Measurements from ENCODE around the gene TOMM20.

TOMM20 gene

GRCh38 chr1:235078480-235079381 lies 49.9 kb downstream of the TOMM20 start:
- Histone ChIP-seq H3K4me1 (ENCODE audit: control insufficient read depth in 1 of 2, insufficient read depth in 1 of 2, low read depth in 1 of 2, low read length in 1 of 2) (peaks cover 83 to 93% of the 10 kb centered on the region in 2 experiments), H3K9me3 (no peaks in the 10 kb centered on the region), H3K36me3 (no peaks in the 10 kb centered on the region), H3K27me3 (no peaks in the 10 kb centered on the region), H3K27ac (peak overlapping the region; percentile 69), H3K4me3 (ENCODE audit: low read depth in 1 of 2, low read length in 1 of 2) (no peak overlapping the region)
- no peak for TF ChIP-seq CTCF (IDR thresholded peaks at IDR 0.05)

- H3K4me3 ChIP-seq (ENCODE audit: low read depth in 1 of 2, low read length in 1 of 2), result no peak overlapping the region
- no peaks in the 10 kb centered on the region for H3K27me3 ChIP-seq
- H3K9me3 ChIP-seq, result no peaks in the 10 kb centered on the region
- peaks cover 83 to 92% of the 10 kb centered on the region in 2 experiments for H3K4me1 ChIP-seq (ENCODE audit: control insufficient read depth in 1 of 2, insufficient read depth in 1 of 2, low read depth in 1 of 2, low read length in 1 of 2)
- no peak for TF ChIP-seq CTCF (IDR thresholded peaks at IDR 0.05)
- H3K27ac ChIP-seq, result peak overlapping the region; percentile 69
- H3K36me3 ChIP-seq, result no peaks in the 10 kb centered on the region
Observed at GRCh38 chr1:235077571-235078479, 50.8 kb downstream of the TOMM20 start.

GRCh38 chr1:235077163-235077540 lies 51.5 kb downstream of the TOMM20 start:
- no peaks in the 10 kb centered on the region for H3K36me3 ChIP-seq
- no peaks in the 10 kb centered on the region for H3K27me3 ChIP-seq
- H3K4me3 ChIP-seq (ENCODE audit: low read depth in 1 of 2, low read length in 1 of 2), result no peak overlapping the region
- H3K27ac ChIP-seq, result peak overlapping the region; percentile 69
- TF ChIP-seq CTCF (IDR thresholded peaks at IDR 0.05), result no peak
- no peaks in the 10 kb centered on the region for H3K9me3 ChIP-seq
- H3K4me1 ChIP-seq (ENCODE audit: control insufficient read depth in 1 of 2, insufficient read depth in 1 of 2, low read depth in 1 of 2, low read length in 1 of 2), result peaks cover 83 to 91% of the 10 kb centered on the region in 2 experiments

GRCh38 chr1:235076504-235077162 lies 52.0 kb downstream of the TOMM20 start:
- H3K4me1 ChIP-seq (ENCODE audit: control insufficient read depth in 1 of 2, insufficient read depth in 1 of 2, low read depth in 1 of 2, low read length in 1 of 2), result peaks cover 85 to 91% of the 10 kb centered on the region in 2 experiments
- H3K4me3 ChIP-seq (ENCODE audit: low read depth in 1 of 2, low read length in 1 of 2), result no peak overlapping the region
- TF ChIP-seq CTCF (IDR thresholded peaks at IDR 0.05), result no peak
- H3K27me3 ChIP-seq, result no peaks in the 10 kb centered on the region
- H3K36me3 ChIP-seq, result no peaks in the 10 kb centered on the region
- H3K27ac ChIP-seq, result peak overlapping the region; percentile 69
- no peaks in the 10 kb centered on the region for H3K9me3 ChIP-seq

- no peak for TF ChIP-seq CTCF (IDR thresholded peaks at IDR 0.05)
- Histone ChIP-seq H3K27me3 (no peaks in the 10 kb centered on the region), H3K27ac (peak overlapping the region; percentile 100), H3K9me3 (no peaks in the 10 kb centered on the region), H3K4me1 (ENCODE audit: control insufficient read depth in 1 of 2, insufficient read depth in 1 of 2, low read depth in 1 of 2, low read length in 1 of 2) (peaks cover 81 to 84% of the 10 kb centered on the region in 2 experiments), H3K4me3 (ENCODE audit: low read depth in 1 of 2, low read length in 1 of 2) (no peak overlapping the region), H3K36me3 (no peaks in the 10 kb centered on the region)
Observed at GRCh38 chr1:235075777-235076308, 52.8 kb downstream of the TOMM20 start.
